Adipocyte (in vitro differentiated cells): ENCODE data around the gene METTL8.
A peak's percentile ranks its signal among the peaks of the same experiment; 100 is the strongest.
"Not testable (repeated sequence)": the region's sequence is repeated elsewhere in the genome, so short reads cannot be mapped to it uniquely, and the experiment has no call there.

Experiments
- DNase-seq: peaks from one replicate; pipeline ENCODE4 v3.0.0-alpha.2; 2015; ENCODE audit warnings: low read depth
- H3K27me3 ChIP-seq: replicated peaks from 2 replicates; pipeline ENCODE4 v1.7.0; 2013; ENCODE audit warnings: mild to moderate bottlenecking, low read length, moderate library complexity; ENCODE audit not compliant: control insufficient read depth, insufficient read depth
- H3K36me3 ChIP-seq: 2 replicates; pipeline ENCODE4 v1.7.0; 2013; ENCODE audit warnings: low read length, mild to moderate bottlenecking, moderate library complexity; ENCODE audit not compliant: control insufficient read depth, insufficient read depth, severe bottlenecking
- H3K4me1 ChIP-seq: 2 replicates; pipeline ENCODE4 v1.7.0; 2013; ENCODE audit warnings: mild to moderate bottlenecking, low read length, moderate library complexity; ENCODE audit not compliant: control insufficient read depth, insufficient read depth
- H3K4me3 ChIP-seq: 2 replicates; pipeline ENCODE4 v1.7.0; 2013; ENCODE audit warnings: mild to moderate bottlenecking, low read length, moderate library complexity
- H3K9ac ChIP-seq: 2 replicates; pipeline ENCODE4 v1.7.0; 2013; ENCODE audit warnings: mild to moderate bottlenecking, low read length, moderate library complexity
- H3K9me3 ChIP-seq: 2 replicates; pipeline ENCODE4 v1.7.0; 2013; ENCODE audit warnings: mild to moderate bottlenecking, low read length, moderate library complexity; ENCODE audit not compliant: control insufficient read depth

The METTL8 gene

DNA sequence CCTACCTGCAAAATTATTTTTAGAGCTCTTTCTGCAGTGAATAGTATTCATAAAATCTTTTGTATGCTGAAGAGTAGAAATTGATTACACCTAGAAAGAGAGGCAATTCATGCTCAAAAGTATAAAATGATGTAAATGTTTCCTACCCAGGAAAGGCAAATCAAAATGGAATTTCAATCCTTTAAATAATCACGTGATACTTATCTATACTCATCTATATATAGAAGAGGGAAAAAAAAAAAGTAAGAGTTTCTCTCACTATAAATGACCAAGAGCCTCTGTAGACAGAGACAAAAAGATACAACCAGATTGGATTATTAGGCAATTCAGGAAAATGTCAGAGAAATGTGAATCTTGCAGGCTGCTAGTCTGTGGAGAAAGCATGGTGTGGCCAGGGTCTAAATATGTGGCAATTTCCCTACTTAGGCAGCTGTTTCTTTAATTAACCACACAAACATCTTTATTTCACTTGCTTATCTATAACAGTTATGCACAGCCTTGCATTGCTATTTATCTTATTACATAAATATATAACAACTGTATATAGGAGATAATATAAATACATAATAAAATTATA, 39.5 kb downstream of the METTL8 start:
- Histone ChIP-seq H3K9ac (no peak overlapping the region), H3K36me3 (no peaks in the 10 kb centered on the region), H3K4me1 (peaks cover 57% of the 10 kb centered on the region), H3K4me3 (no peak overlapping the region), H3K27me3 (no peaks in the 10 kb centered on the region), H3K9me3 (no peaks in the 10 kb centered on the region)
- DNase-seq: no peak

DNA sequence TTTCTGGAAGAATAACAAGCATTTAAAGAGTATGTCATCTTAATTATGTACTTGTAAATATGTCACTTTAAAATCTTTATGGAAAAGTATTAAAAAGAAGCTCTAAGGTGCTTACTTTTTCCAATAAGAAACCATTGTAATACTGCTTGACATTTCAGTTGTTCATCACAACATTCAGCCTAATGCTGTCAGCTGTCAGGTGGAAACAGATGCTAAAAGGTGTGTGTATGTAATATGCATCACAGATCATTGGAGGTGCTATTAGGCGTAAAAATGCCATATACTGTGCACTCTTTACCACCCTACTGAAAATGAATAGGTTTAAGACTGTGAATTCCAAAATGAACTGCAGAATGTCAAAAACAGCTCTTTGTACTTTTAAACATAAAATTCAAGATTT, 40.3 kb downstream of the METTL8 start:
- no peaks in the 10 kb centered on the region for H3K27me3 ChIP-seq
- peaks cover 64% of the 10 kb centered on the region for H3K4me1 ChIP-seq
- H3K9me3 ChIP-seq: no peaks in the 10 kb centered on the region
- no peaks in the 10 kb centered on the region for H3K36me3 ChIP-seq
- DNase-seq: no peak
- H3K9ac ChIP-seq: no peak overlapping the region
- no peak overlapping the region for H3K4me3 ChIP-seq

DNA sequence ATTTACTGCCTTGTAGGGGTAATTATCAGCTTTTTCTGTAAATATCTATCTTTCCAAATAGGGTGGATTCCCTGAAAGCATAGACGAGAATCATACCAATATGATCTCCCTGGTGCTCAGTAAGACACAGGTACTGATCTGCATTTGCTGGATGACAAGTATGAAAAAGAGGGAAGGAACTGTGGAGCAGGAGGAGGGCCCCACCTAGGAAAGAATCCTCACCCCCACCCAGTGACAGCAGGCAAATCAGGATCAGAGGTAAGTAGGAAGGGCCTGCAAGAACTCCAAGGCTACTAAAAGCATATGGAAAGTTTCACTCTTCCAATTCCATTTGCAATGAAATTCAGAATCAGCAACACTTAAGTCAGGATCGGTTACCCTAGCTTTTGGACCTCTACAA, 42.3 kb downstream of the METTL8 start:
- H3K9ac ChIP-seq: no peak overlapping the region
- no peaks in the 10 kb centered on the region for H3K36me3 ChIP-seq
- DNase-seq: no peak
- H3K27me3 ChIP-seq: no peaks in the 10 kb centered on the region
- H3K4me3 ChIP-seq: no peak overlapping the region
- no peaks in the 10 kb centered on the region for H3K9me3 ChIP-seq
- H3K4me1 ChIP-seq: peaks cover 68% of the 10 kb centered on the region

DNA sequence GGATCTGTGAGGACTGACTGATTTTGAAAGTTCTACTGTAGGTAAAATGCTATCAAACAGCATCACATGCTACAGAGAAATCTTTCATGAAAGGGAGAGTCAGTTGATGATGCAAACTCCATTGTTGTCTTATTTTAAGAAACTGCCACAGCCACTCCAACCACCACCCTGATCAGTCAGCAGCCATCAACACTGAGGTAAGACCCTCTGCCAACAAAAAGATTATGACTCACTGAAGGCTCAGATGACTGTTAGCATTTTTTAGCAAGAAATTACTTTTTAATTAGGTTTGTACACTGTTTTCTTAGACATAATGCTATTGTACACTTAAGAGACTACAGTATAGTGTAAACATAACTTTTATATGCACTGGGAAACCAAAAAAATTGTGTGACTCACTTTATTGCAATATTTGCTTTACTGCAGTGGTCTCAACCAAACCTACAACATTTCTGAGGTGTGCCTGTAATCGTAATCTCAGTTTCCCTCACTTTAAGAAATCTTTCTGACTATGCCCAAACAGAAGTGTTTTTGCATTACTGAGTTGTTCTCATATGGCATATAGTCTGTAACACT, 42.8 kb downstream of the METTL8 start:
- Histone ChIP-seq H3K4me3 (no peak overlapping the region), H3K4me1 (peaks cover 63% of the 10 kb centered on the region), H3K36me3 (no peaks in the 10 kb centered on the region), H3K9ac (no peak overlapping the region), H3K27me3 (no peaks in the 10 kb centered on the region), H3K9me3 (no peaks in the 10 kb centered on the region)
- peak; percentile 59 for DNase-seq

DNA sequence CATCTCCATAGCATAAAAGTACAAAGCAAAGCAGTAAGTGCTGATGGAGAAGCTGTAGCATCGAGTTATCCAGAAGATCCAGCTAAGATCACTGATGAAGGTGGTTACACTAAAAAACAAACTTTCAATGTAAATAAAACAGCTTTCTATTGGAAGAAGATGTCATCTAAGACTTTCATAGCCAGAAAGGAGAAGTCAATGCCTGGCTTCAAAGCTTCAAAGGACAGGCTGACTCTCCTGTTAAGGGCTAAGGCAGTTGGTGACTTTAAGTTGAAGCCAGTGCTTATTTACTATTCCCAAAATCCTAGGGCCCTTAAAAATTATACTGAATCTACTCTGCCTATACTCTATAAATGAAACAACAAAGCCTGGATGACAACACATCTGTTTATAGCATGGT, 44.0 kb downstream of the METTL8 start:
- Histone ChIP-seq H3K4me3 (no peak overlapping the region), H3K27me3 (no peaks in the 10 kb centered on the region), H3K9me3 (no peaks in the 10 kb centered on the region), H3K36me3 (peaks cover 3% of the 10 kb centered on the region), H3K9ac (no peak overlapping the region), H3K4me1 (peaks cover 52% of the 10 kb centered on the region)
- no peak for DNase-seq

DNA sequence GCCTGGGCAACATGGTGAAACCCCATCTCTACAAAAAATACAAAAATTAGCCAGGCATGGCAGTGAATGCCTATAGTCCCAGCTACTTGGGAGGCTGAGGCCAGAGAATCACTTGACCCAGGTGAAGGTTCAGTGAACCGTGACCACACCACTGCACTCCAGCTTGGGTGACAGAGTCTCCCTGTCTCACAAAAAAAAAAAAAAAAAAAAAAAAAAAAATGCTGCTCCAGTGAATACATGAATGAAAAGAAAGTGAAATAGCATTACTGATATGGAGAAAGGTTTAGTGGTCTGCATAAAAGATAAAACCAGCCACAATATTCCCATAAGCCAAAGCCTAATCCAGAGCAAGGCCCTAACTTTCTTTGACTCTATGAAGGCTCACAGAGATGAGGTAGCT, 44.5 kb downstream of the METTL8 start:
- Histone ChIP-seq H3K4me3 (no peak overlapping the region), H3K27me3 (no peaks in the 10 kb centered on the region), H3K4me1 (peaks cover 48% of the 10 kb centered on the region), H3K36me3 (peaks cover 3% of the 10 kb centered on the region), H3K9ac (no peak overlapping the region), H3K9me3 (no peaks in the 10 kb centered on the region)
- DNase-seq: no peak

DNA sequence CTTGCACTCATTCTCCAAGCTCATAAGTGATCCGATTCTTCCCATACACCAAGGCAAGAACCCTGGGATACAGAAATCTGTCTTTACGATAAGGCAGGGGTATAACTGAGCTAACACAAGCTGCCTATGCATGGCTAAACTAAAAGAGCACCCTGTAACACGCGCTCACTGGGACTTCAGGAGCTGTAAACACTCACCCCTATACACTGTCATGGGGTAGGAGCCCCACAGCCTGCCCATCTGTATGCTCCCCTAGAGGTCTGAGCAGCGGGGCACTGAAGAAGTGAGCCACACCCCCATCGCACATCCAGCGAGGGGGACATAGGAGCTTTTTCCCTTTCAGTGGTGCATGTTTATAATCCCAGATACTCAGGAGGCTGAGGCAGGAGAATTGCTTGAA, 46.7 kb downstream of the METTL8 start:
- DNase-seq: no peak

DNA sequence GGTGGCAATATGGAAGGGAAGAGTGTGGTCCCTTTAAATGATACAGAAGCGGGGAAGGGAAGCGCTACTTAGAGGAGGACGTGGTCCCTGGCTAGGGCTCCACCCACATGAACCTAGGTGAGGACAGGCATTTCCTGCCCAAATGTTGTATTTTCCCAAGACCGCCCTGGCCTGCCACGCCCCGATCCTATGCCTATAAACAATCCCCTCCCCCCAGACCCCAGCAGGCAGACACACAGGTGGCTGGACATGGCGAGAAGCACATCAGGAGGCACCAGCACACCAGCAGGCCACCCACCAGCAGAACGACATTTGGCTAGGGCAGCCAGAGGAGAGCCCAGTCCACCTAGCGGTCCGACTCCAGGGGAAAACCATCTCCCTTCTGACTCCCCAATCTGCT, 47.2 kb downstream of the METTL8 start:
- H3K4me3 ChIP-seq: no peak overlapping the region
- no peaks in the 10 kb centered on the region for H3K9me3 ChIP-seq
- no peak overlapping the region for H3K9ac ChIP-seq
- no peaks in the 10 kb centered on the region for H3K27me3 ChIP-seq
- H3K36me3 ChIP-seq: peaks cover 3% of the 10 kb centered on the region
- peaks cover 43% of the 10 kb centered on the region for H3K4me1 ChIP-seq
- no peak for DNase-seq

More for the DNA sequence above, 46.7 kb downstream of the METTL8 start:
- Histone ChIP-seq H3K9ac (no peak overlapping the region), H3K27me3 (no peaks in the 10 kb centered on the region), H3K36me3 (peaks cover 3% of the 10 kb centered on the region), H3K9me3 (no peaks in the 10 kb centered on the region), H3K4me3 (no peak overlapping the region), H3K4me1 (peaks cover 47% of the 10 kb centered on the region)

DNA sequence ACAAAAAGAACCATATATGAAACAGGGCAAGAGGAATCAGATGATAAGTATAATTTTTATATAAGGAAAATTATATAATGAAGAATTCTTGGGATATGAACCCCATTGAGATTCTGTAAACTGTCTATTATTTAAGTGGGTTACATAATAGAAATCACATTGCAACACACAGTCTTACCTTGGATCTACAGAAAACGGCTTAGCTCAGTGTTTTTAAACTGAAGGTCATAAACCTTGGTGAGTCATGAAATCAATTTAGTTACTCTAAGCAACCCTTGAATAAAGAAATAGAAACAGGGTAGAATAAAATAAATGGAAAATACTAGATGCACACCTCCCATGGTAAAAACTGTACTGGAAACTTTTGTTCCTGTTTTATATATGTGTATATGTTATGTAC, 50.7 kb downstream of the METTL8 start:
- peaks cover 14% of the 10 kb centered on the region for H3K9me3 ChIP-seq
- peaks cover 3% of the 10 kb centered on the region for H3K36me3 ChIP-seq
- no peak overlapping the region for H3K9ac ChIP-seq
- peaks cover 11% of the 10 kb centered on the region for H3K4me1 ChIP-seq
- no peaks in the 10 kb centered on the region for H3K27me3 ChIP-seq
- no peak for DNase-seq
- no peak overlapping the region for H3K4me3 ChIP-seq

DNA sequence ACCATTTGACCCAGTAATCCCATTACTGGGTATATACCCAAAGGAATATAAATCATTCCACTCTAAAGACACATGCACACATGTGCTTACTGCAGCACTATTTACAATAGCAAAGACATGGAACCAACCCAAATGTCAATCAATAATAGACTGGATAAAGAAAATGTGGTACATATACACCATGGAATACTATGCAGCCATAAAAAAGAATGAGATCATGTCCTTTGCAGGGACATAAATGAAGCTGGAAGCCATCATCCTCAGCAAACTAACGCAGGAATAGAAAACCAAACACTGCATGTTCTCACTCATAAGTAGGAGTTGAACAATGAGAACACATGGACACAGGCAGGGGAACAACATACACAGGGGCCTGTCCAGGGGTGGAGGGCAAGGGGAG, 51.6 kb downstream of the METTL8 start:
- not testable (repeated sequence) for H3K36me3 ChIP-seq, H3K4me1 ChIP-seq, H3K4me3 ChIP-seq, H3K9ac ChIP-seq, DNase-seq, H3K27me3 ChIP-seq
- peaks cover 14% of the 10 kb centered on the region for H3K9me3 ChIP-seq

DNA sequence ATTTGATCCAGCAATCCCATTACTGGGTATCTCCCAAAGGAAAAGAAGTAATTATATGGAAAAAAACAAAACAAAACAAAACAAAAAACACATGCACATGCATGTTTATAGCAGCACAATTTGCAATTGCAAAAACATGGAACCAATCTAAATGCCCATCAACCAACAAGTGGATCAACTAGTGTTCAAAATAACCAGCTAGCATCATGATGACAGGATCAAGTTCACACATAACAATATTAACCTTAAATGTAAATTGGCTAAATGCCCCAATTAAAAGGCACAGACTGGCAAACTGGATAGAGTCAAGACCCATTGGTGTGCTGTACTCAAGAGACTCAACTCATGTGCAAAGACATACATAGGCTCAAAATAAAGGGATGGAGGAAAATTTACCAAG, 55.9 kb downstream of the METTL8 start:
- not testable (repeated sequence) for H3K9ac ChIP-seq, H3K36me3 ChIP-seq, H3K27me3 ChIP-seq, H3K4me1 ChIP-seq, H3K4me3 ChIP-seq, DNase-seq
- H3K9me3 ChIP-seq: peaks cover 14% of the 10 kb centered on the region

DNA sequence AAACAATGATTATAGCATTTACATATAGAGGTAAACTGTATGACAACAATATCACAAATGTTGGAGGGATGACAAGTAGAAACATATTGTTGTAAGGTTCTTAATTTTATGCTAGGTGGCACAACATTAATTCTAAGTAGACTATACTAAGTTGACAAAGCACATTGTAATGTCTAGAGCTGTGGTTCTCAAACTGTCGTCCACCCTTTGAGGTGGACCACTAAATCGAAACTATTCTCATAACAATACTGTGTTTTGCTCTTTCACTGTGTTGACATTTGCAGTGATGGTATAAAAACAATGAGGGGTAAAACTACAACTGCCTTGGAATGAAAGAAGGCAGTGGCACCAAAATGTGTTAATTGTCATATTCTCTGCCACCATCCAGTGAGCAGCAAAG, 66.1 kb downstream of the METTL8 start:
- no peaks in the 10 kb centered on the region for H3K36me3 ChIP-seq
- H3K4me1 ChIP-seq: no peaks in the 10 kb centered on the region
- H3K9ac ChIP-seq: no peak overlapping the region
- no peak overlapping the region for H3K4me3 ChIP-seq
- no peaks in the 10 kb centered on the region for H3K9me3 ChIP-seq
- no peak for DNase-seq
- no peaks in the 10 kb centered on the region for H3K27me3 ChIP-seq
